HG03575 (cell line): Measurements from ENCODE around the gene P4HTM.

Source experiments
- ATAC-seq: cut with Tn5 transposase; IDR thresholded peaks from one replicate; pipeline ENCODE4 v1.9.1; 2021; ENCODE audit not compliant: unreplicated experiment, insufficient number of reproducible peaks, low FRiP score; ENCODE audit errors: extremely low read depth

P4HTM gene

GRCh38 chr3:49053543-49053942 lies 63.5 kb downstream of the P4HTM start:
- ATAC-seq: no peak

- no peak for ATAC-seq
These were observed 64.4 kb downstream of the P4HTM start for GRCh38 chr3:49054344-49054862.
